Left ventricle myocardium superior (tissue), 1 donor: Measurements from ENCODE around the gene SHPK. TPM values are rescaled to one million over a fixed set of nuclear protein-coding genes. Genes with fewer than 3 reads are reported as not detected.

Experiments used
- ATAC-seq: fragments of 200-7000 bp; cut with Tn5 transposase; one replicate; pipeline ENCODE4 v1.9.1; 2020; ENCODE audit warnings: mild to moderate bottlenecking, moderate library complexity
- DNase-seq: peaks from one replicate; pipeline ENCODE4 v3.0.0-alpha.2; 2020
- intact Hi-C: fragments of 100-400 bp; cut with micrococcal nuclease; formaldehyde crosslinking; loops from one replicate; pipeline ENCODE4 v1.11.0; 2022
- long read RNA-seq: library from polyadenylated mRNA; unstranded; transcript quantifications from one replicate; pipeline ENCODE4 v2.0.0, GENCODE V29; 2021
- total RNA-seq: library from RNA; stranded (reverse); fragmentation: NEBNext Ultra II Directional; extraction: Animal tissue kit (Norgen Biotek cat#: 25700); gene quantifications from one replicate; pipeline ENCODE4 v1.2.1, GENCODE V29; 2021
- donor health status: DM: no; HTN: yes; CAD: no; lungs with severe emphysema.

SHPK gene, protein sequence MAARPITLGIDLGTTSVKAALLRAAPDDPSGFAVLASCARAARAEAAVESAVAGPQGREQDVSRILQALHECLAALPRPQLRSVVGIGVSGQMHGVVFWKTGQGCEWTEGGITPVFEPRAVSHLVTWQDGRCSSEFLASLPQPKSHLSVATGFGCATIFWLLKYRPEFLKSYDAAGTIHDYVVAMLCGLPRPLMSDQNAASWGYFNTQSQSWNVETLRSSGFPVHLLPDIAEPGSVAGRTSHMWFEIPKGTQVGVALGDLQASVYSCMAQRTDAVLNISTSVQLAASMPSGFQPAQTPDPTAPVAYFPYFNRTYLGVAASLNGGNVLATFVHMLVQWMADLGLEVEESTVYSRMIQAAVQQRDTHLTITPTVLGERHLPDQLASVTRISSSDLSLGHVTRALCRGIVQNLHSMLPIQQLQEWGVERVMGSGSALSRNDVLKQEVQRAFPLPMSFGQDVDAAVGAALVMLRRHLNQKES
- total RNA-seq: 5.1 TPM
- long read RNA-seq, partial matches to known transcripts: 2 of 6 reads
- long read RNA-seq, other reads (novel, unspliced or antisense): 1 of 6 reads

DNA sequence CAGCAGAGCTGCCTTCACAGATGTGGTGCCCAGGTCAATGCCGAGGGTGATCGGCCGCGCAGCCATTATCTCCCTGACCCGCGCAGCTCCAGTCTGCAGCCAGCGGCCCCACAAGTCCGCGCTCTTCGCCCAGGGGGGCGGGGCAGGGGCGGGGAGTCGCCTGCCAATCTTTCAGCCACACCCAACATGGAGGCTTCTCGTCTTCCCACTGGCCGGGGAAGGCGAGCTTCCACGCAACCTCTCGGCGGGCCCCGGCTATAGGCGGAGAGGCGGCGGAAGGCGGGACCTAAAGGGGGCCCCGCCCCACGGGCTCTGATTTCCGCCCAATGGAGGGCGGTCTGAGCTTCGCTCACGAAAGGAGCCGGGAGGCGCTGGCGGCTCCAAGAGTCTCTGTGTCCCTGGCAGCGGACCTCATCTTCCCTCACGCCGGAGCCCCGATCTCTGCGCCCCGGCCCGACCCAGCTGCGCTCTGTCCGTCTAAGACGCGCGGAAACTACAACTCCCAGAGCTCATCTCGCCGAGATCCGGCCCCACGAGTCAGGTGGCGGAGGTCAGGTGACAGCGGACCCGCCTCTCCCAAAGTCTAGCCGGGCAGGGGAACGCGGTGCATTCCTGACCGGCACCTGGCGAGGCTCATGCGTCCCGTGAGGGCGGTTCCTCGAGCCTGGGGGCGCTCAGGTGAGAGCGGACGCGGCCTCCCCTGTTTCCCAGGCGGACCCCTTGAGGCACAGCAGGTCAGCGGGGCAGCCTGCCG, at the start of gene SHPK, which contains the start of gene CTNS:
SHPK (minus strand) TSS at position 97 of the 754 bp plus-strand sequence; CDS start at position 66, 31 bp downstream.
CTNS (plus strand) TSS at position 607 of the 754 bp plus-strand sequence. CDS start 3,447 bp downstream, outside the sequence.
- peak; percentile 98 for DNase-seq
- peak; percentile 96 for ATAC-seq
- intact Hi-C loops: no loop called here

DNA sequence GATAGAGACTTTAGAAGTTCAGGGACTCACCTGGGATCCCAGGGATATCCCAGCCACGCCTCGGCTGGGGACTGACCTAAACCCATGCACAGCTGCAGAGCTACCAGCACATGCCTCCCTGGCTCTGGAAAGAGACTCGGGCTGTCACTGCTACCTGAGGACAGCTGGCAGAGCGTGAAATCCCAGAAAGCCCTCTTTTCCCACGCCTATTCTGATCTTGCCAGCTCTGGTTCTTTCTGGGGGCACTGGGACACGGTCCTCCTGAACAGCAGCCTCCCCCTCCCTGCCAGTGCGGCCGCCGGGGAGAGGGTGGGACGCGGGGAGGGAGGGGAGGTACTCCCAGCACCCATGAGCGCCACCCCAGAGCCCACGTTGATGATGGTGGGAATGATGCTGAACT, 49.1 kb upstream of the SHPK start:
- DNase-seq (no peak), ATAC-seq (no peak)
- intact Hi-C loops: no loop called here

DNA sequence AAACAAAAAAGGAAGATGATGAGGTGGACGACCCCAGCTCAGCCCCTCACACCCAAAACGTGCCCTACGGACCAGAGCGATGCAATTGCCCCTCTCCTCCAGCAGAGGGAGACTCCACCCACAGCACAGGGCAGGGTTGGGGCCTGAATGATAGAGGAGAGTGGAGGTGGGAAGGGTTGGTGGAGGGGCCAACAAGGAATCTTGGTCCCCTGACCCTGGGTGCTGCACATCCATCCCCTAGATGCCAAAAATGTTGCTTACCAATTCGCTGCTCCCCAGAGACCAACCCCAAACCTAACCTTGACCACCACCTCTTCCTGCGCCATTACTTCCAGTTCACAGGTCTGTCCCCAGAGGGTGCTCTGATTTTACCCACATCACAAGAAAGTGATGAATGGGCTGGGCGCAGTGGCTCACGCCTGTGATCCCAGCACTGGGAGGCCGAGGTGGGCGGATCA, 47.0 kb upstream of the SHPK start:
- DNase-seq (no peak), ATAC-seq (peak; percentile 77)
- intact Hi-C loops: no loop called here

DNA sequence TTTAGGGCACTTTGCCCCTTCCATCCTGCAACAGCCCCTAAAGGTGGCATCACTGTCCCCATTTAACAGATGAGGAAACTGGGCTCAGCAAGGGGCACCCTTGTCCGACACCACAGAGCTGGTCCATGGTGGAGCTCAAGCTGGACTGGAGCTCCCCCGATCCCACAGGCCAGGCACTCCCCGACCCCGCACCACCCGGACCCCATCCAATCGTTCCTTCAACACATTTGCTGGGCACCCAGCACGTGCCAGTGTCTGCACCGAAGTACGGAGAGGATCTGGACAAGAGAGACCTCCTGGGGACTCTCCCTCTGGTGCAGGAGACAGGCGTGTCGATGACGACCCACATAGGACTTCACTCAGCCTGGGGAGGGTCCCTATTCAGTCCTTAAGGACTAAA, 46.0 kb upstream of the SHPK start:
- intact Hi-C loops: no loop called here
- no peak for ATAC-seq
- DNase-seq: no peak

DNA sequence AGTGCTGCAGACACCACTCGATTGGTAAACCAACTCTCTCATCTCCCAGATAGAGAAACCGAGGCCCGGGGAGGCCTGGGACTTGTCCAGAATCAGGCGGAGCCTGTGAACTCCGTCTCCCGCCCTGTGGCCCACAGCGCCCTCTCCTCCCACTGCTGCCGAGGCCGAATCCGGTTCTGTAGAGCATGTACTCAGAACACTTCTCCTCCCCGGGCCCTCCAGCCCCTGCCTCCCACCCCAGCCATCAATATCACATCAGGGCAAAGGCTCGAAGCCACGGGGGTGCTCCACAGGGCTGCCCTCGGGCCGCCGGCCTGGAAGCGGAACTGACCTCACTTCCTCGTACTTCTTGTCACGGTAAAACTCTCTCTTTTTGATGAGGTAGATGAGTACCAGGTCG, 45.5 kb upstream of the SHPK start:
- no peak for ATAC-seq
- intact Hi-C loops: no loop called here
- no peak for DNase-seq

DNA sequence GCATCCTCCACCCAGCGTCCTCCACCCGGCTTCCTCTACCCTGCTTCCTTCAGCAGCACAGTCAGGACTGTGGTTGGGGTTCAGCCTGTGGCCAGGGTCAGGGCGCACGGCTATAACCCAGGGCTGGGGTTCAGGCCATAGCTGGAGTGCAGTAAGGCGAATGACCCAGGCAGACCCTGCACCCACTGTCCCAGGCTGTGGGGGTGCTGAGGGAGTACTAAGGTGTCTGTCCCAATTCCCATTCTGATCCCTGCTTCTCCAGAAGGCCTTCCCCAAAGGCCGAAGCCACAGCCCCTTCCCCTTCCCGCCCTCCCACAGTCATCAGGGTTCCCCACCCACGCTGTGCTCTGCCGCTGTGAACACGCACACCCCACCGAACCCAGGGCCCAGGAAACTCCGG, 45.0 kb upstream of the SHPK start:
- ATAC-seq: no peak
- intact Hi-C loops: no loop called here
- DNase-seq: no peak

DNA sequence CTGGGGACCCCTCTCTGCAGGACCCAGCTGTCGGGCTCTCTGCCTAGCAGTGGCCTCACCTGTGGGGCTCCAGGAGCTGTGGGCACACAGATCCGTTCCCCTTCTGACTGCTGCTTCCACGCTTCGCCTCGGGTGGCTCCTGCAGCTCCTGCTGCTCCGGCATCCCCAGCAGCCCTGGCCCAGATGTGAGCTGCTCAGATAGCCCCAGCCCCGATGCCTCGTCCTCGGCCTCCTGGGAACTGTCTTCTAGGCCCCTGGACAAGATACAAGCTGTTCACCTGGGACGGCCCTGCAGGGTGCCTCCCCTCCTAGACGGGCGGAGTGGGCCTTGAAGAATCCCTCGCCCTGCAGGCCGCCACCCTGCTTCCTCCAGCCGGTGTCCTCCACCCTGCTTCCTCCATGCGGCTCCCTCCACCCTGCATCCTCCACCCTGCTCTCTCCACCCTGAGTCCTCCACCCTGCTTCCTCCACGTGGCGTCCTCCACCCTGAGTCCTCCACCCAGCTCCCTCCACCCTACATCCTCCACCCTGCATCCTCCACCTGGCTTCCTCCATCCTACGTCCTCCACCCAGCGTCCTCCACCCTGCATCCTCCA, 43.6 kb upstream of the SHPK start:
- DNase-seq: no peak
- intact Hi-C loops: no loop called here
- no peak for ATAC-seq

DNA sequence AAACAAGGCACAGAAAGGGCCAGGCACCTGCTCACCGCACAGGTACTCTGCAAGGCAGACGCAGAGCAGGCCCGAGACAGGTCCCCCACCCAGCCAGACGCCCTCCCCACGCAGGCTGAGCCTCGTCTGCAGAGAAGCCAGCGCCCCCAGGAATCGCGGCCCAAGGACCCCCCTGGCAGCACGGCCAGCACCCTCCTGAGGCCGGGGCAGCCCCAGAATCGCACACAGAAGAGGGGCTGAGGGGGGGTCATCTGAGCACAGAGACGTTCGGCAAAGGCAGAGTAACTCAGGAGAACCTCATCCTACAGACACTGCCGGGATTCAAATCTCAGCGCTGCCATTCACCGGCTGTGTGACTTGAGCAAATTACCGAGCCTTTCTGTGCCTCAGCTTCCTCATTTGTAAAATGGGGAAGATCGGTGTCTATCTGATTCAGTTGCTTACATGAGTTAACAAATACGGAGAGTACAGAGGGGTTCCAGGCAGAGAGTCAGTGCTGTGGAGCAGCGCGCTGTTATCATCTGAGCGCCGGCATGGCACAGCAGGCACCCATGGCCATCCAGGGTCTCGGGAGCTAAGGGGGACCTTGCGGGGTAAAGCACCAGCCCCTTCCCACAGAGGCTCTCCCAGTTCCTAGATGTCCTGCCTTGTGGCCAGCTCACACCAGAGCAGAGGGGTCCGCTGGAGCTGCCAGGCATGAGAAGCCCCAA, 42.9 kb upstream of the SHPK start:
- intact Hi-C loops: no loop called here
- DNase-seq (no peak), ATAC-seq (no peak)

DNA sequence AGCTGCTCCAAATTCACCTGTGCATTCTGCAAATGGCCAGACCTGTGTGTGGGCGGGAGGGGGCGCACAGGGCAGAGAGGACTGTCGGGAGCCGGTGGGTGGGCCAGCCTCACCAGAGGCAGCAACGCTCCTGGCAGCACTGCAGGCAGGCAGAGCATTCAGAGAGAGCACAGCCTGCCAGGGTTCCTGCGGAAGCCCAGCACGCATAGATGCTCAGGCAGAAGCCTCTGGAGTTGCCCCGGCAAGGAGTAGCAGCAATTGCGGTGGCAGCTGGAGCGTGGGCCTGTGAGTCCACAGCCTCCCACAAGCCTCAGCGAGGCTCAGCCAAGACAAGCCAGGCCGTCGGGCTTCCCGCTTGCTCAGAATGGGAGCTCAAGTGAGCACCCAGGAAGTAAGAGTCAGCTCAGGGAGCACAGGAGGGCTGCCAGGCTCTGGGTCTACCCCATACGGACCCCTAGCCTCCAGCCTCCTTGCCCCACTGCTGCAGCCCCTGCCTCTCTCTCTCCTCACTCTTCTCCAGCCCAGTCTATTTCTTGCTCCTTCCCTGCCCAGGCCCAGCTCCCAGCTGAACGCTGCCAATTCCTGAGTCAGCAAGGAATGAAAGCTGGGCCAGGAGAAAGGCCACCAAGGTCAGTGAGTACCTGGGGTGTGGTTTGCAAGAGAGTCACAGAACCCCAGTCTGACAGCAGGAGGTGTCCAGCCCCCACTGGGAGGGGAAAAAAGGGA, 42.2 kb upstream of the SHPK start:
- DNase-seq (no peak), ATAC-seq (no peak)
- intact Hi-C loops: no loop called here

DNA sequence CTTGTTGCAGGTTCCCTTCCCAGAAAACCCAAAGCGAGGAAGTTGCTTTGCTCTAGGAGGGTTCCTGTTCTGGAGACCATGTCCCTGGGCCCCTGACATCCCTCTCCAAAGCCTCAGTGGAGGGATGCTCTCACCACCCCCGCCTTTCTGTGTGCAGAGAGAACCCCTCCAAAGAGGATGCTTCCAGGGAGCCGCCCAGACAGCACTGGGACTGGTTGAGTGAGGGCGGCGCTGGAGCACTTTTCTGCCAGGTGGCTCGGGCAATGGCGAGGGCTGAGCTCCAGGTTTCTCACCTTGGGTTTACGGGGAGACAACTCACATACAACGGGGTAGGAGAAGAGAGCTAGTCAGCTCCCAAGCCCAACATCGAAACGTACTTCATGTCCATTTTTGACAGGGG, 39.8 kb upstream of the SHPK start:
- ATAC-seq: no peak
- no peak for DNase-seq
- intact Hi-C loops: no loop called here

DNA sequence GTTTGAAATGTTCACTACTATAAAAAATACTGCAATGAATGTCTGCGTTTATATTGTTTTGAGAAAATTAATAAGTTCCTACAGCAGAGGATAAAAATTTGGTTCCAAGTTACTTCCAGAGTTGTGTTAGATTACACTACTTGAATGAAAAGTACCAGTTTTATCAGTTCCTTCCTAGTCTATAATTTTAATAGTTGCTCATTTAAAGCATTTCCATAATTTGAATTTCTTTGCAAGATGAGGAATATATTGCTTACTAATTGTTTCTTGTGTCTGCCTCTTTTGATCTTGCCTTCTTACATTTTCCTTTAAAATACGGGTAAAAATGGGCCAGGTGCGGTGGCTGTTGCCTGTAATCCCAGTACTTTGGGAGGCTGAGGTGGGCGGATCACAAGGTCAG, 36.5 kb upstream of the SHPK start:
- no peak for DNase-seq
- intact Hi-C loops: no loop called here
- ATAC-seq: no peak

DNA sequence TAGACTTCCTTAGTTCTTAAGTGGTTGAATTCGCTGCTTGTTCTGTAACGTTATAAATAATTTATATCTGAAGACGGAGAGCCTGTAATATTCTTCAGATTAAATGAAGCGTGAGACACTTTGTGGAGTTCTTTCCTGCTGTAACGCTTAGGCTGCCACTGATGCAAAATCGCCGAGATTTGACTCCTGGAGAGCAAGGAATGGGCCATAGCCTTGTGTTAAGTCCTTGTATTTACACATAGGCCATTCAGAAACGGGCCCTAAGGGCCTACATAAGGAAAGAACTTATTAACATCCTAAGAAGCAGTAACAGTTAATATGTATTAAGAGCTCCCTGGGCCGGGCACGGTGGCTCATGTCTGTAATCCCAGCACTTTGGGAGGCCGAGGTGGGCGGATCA, 33.5 kb upstream of the SHPK start:
- ATAC-seq (no peak), DNase-seq (no peak)
- intact Hi-C loops: no loop called here

DNA sequence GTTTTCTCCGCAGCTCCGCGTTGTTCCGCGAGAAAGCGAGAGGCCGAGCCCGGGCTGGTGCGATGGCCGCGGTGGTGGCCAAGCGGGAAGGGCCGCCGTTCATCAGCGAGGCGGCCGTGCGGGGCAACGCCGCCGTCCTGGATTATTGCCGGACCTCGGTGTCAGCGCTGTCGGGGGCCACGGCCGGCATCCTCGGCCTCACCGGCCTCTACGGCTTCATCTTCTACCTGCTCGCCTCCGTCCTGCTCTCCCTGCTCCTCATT, 33.0 kb upstream of the SHPK start:
- no peak for DNase-seq
- intact Hi-C loops: no loop called here
- no peak for ATAC-seq

DNA sequence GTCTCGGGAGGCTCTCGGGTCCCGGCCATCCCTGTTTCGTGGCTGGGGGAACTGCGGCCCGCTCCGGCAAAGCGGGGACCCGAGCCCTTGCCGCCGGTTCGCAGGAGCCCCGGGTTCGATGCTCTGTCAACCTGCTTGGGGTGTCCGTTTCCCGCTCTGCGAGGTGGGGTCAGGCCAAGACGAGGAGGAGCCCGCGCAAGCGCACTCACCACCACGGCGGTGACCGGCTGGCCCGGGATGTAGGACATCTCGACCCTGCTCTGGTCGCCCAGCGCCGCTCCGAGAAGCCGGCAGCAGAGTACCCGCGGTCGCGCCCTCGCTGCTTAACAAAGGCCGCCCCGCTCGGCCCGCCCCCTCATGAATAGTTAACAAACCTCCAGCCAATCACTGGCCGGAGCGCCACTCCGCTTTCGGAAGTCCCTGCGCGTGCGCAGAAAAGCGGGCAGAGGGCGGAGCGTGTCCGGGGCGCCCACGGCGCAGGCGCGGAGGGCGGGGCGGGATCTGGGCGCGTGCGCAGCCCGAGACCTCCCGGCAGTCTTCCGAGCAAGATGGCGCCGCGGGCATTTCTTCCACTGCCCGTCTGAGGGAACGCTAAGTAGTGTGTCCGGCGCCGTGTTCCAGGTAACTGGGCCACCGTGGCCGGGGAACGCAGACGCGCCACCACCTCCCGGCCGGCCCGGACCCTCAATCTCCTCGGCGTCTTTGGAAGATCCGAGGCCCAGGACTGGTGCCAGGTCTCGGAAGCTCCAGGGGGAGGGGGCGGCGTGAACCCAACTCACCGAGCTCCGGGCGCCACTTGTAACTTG, 32.4 kb upstream of the SHPK start, which contains the start of the genes EMC6 and TAX1BP3:
EMC6 (plus strand) TSS at position 534 of the 806 bp plus-strand sequence. CDS start 335 bp downstream, outside the sequence.
TAX1BP3 (minus strand) TSS at position 300 of the 806 bp plus-strand sequence; CDS start at position 248, 52 bp downstream.
- intact Hi-C loops: no loop called here
- DNase-seq (peak; percentile 100), ATAC-seq (peak; percentile 88)

DNA sequence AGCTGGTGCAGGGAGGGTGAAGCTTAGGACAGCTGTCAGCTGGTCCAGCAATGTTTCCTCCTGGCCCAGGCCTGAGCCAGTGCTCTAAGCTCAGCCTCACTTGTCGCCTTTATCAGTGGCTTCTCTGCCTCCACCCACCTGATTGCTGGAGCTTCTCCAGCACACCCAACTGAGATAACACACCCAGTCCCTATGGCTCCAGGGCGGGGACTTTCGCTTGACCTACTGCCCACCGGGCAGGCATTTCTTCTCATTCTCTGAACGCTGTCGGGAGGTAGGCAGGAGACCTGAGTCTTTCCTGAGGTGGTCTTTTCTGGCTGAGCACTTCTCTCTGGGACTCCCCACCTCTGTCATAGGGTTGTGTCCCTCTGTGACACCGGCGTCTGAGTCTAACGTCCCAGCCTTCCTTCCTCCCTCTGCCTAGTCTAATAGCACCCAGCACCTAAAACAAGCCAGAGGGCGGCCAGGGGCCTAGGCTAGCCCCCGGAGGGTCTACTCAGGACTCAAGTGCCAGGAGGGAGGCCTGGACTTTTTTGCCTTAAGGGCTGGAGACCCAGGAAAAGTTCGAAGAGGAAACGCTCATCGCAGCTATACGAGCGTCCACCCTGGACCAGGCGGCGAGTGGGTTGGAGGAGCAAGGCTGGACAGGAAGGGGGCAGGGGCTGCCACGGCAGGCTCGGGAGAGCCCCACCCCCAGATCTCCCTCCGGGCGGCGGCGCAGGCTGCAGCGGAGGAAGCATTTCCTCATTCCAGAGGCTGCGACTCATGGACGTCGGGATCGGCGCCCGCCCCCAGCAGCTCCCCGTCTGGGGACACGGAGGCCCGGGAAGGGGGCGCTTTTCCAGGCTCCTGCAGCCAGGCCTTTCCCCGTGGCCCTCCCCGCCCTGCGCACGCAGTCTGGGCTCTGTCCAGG, 31.6 kb upstream of the SHPK start:
- DNase-seq: peak; percentile 94
- ATAC-seq: peak; percentile 82
- intact Hi-C loops: no loop called here

DNA sequence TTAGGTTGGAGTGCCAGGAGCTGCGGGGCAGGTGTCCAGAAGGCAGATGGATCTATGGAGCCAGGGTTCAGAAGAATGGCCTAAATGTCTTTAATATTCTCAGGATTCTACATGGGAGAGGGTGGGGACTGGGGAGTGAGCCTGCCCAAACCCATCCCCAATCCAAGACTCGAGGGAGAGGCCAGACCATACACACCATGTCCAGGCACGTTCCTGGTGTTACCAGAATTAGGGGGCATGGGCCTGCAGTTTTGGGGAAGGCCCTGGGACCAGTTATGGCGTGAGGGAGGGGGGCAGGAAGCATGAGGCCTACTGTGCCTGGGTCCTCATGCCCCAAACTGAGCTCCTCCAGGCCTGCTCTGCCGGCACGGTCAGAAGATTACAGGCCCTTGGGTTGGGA, 30.5 kb upstream of the SHPK start:
- DNase-seq: no peak
- intact Hi-C loops: no loop called here
- ATAC-seq: no peak

DNA sequence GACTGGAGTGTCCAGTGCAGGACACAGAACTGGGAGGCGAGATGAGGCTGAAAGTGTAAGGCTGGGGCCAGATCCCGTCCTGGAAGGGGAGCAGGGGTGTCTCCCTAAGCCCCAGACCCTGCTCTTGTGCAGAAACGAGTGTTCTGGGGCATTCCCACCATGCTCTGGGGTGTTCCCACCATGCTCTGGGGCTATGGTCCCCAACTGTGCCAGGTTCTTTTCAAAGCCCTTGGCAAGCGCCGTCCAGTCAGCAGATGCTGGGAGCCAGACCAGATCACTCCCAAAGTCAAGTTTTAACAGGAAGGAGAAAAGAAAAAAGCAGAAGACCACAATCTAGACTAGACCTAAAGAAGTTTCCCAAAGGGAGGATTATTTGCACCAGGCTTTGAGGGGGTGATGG, 29.8 kb upstream of the SHPK start:
- intact Hi-C loops: no loop called here
- DNase-seq: peak; percentile 70
- no peak for ATAC-seq
